GM15510 (cell line): Measurements from ENCODE around the gene ATP6V1F.

Source experiments
- POLR2A ChIP-seq: IDR thresholded peaks from 3 replicates; pipeline ENCODE4 v1.6.1; 2011; ENCODE audit warnings: borderline replicate concordance; ENCODE audit not compliant: insufficient read length; ENCODE audit errors: extremely low read depth

Gene ATP6V1F

DNA sequence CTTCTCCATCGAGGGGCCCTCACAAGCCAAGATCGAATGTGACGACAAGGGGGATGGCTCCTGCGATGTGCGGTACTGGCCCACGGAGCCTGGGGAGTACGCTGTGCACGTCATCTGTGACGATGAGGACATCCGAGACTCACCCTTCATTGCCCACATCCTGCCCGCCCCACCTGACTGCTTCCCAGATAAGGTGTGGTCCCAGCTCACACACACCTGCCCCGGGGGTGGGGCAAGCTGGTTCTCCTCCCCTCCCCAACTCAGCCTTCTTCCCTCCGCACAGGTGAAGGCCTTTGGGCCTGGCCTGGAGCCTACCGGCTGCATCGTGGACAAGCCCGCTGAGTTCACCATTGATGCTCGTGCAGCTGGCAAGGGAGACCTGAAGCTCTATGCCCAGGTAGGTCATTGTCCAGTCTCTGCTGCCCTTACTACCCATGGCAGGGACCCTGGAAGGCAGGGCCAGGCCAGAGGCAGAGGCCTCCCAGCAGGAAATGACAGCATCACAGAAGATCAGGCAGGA lies 21.4 kb upstream of the ATP6V1F start:
- no peak for TF ChIP-seq POLR2A

DNA sequence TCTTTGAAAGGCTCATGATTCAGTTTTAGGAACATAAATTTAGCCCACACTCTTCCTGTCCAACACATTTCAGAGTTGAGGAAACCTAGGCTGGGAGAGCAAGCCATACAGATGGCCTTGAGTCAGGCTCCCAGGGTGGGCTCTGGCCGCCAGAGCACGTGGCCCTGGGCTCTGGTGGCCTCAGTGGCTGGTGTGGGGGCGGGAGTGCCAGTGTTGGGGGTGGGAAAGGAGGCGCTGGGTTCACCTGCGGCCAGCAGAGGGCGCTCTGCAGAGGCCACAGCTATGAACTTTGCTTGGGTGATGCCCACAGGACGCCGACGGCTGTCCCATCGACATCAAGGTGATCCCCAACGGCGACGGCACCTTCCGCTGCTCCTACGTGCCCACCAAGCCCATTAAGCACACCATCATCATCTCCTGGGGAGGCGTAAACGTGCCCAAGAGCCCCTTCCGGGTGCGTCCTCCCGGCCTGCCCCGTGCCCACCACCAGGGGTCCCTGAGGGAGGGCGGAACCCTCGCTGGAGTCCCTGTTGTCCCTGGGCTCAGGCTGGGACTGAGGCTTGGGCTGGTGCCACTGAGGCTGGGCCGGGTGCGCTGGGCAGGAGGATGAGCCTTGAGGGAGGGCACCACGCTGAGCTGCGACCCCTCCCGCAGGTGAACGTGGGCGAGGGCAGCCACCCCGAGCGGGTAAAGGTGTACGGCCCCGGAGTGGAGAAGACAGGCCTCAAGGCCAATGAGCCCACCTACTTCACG lies 20.6 kb upstream of the ATP6V1F start:
- no peak for TF ChIP-seq POLR2A

DNA sequence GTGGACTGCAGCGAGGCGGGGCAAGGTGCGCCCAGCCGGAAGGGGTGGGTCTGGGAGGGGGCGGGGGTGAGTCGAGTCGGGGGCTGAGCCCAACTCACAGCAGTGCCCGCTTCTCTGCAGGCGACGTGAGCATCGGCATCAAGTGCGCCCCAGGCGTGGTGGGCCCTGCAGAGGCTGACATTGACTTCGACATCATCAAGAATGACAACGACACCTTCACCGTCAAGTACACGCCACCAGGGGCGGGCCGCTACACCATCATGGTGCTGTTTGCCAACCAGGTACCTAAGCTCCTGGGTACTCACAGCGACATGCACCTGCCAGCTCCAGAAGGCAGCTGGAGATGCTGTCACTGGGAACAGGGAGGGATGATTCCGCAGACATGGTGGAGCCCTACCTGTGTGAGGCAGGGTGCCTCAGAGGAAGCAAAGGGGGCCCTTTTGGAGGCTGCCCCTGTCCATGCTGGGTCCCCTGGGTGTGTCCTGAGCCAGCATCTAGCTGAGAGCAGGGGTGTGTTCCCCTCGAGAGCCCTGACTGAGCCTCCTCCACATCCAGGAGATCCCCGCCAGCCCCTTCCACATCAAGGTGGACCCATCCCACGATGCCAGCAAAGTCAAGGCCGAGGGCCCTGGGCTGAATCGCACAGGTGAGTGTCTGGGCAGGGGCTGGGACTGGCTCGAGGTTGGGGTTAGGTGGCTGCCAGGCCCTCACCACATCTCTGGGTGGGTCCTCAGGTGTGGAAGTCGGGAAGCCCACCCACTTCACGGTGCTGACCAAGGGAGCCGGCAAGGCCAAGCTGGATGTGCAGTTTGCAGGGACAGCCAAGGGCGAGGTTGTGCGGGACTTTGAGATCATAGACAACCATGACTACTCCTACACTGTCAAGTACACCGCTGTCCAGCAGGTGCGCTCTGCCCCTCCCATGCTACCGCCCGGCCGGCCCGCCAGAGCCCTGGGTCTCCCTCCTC lies 19.7 kb upstream of the ATP6V1F start:
- TF ChIP-seq POLR2A: no peak

- no peak for TF ChIP-seq POLR2A
Measured at GRCh38 chr7:128843938-128844621, 18.6 kb upstream of the ATP6V1F start.

- TF ChIP-seq POLR2A: no peak
Measured at GRCh38 chr7:128844777-128845311, 17.8 kb upstream of the ATP6V1F start.

GRCh38 chr7:128845475-128845874 lies 17.2 kb upstream of the ATP6V1F start:
- no peak for TF ChIP-seq POLR2A

DNA sequence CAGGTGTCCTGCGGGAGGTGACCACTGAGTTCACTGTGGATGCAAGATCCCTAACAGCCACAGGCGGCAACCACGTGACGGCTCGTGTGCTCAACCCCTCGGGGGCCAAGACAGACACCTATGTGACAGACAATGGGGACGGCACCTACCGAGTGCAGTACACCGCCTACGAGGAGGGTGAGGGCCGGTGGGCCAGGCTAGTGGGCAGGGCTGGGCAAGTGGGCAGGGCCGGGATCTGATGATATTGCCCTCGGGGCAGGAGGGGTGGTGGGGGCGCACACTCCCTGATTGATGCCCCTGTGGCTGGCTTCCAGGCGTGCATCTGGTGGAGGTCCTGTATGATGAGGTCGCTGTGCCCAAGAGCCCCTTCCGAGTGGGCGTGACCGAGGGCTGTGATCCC lies 16.7 kb upstream of the ATP6V1F start:
- TF ChIP-seq POLR2A: no peak

- no peak for TF ChIP-seq POLR2A
Measured at GRCh38 chr7:128846781-128847444, 15.7 kb upstream of the ATP6V1F start.

DNA sequence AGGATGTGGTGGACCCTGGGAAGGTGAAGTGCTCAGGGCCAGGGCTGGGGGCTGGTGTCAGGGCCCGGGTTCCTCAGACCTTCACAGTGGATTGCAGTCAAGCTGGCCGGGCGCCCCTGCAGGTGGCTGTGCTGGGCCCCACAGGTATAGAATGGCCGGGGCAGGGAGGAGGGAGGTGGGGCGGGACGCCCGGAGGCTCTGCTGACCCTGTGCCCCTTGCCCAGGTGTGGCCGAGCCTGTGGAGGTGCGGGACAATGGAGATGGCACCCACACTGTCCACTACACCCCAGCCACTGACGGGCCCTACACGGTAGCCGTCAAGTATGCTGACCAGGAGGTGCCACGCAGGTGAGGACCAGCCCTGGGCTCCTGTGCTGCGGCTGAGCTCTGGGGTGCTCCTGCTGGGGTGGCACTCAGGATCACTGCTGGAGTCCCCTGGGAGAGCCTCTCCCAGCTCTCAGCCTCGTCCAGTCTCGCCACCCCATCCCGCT lies 14.9 kb upstream of the ATP6V1F start:
- TF ChIP-seq POLR2A: no peak

DNA sequence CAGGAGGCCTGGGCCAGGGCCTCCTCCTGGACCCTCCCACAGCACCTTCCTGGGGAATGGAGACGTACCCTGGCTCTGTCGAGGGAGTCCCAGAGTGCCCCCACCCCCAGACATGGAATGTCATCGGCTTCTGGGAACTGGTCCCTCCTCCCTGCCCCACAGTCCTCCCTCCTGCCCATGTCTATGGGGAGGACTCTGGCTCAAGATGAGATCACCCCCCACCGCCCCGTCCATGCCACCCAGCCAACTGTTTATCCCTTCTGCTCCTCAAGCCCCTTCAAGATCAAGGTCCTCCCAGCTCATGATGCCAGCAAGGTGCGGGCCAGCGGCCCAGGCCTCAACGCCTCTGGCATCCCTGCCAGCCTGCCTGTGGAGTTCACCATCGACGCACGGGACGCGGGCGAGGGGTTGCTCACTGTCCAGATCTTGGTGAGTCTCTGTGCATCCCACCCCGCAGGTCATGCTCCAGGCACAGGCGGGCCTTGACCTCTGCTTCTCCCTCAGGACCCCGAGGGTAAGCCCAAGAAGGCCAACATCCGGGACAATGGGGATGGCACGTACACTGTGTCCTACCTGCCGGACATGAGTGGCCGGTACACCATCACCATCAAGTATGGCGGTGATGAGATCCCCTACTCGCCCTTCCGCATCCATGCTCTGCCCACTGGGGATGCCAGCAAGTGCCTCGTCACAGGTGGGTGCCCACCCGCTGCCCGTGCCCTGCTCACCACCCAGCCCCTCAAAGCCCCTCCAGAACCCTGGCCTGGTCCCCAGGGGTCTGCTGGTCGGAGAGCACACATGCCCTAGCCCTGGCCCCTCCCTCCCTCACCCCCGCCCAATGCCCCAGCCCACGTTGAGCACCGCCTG lies 14.1 kb upstream of the ATP6V1F start:
- TF ChIP-seq POLR2A: no peak

DNA sequence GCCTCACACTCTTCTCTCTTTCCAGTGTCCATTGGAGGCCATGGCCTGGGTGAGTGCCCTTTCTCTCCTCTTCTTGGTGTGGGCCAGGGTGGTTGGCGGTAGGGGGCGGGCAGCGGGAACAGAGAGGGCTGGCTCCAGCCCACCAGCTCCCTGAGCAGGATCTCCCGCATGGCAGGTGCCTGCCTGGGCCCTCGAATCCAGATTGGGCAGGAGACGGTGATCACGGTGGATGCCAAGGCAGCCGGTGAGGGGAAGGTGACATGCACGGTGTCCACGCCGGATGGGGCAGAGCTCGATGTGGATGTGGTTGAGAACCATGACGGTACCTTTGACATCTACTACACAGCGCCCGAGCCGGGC lies 13.5 kb upstream of the ATP6V1F start:
- no peak for TF ChIP-seq POLR2A

- TF ChIP-seq POLR2A: no peak
Measured at GRCh38 chr7:128849804-128850490, 12.7 kb upstream of the ATP6V1F start.
